Measurements from ENCODE around the gene UROC1. TPM values are rescaled to one million over a fixed set of nuclear protein-coding genes. Genes with fewer than 3 reads are reported as not detected.

The UROC1 gene
- total and polyA plus RNA-seq, 9 of the 15 experiments (the other 6 are each of a cell fraction or from before 2014, with no cell fraction given), result not detected

DNA sequence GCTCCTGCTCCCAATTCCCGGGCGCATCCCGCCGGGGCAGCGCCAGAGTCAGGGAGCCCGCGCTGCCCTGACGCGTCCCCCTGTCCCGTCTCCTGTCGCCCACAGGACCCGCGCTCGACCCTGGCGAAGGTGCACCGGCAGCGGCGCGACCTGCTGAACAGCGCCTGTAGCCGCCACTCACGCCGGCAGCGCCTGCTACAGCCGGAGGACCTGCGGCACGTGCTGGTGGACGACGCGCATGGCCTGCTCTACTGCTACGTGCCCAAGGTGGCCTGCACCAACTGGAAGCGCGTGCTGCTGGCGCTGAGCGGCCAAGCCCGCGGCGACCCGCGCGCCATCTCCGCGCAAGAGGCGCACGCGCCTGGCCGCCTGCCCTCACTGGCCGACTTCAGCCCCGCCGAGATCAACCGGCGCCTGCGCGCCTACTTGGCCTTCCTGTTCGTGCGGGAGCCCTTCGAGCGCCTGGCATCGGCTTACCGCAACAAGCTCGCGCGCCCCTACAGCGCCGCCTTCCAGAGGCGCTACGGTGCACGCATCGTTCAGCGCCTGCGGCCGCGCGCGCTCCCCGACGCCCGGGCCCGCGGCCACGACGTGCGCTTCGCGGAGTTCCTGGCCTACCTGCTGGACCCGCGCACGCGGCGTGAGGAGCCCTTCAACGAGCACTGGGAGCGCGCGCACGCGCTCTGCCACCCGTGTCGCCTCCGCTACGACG, 24.2 kb upstream of the UROC1 start:
- no TSS peak for BruUV-seq (replicated peaks)
- ChIA-PET CTCF (ENCODE audit: low intra/inter-chr PET ratio) (no interaction called here), POLR2A (no interaction called here)
- Histone ChIP-seq H3K79me2 (ENCODE audit: control insufficient read depth, insufficient read depth, low read length) (no peaks in the 10 kb centered on the region), H3K36me3 (ENCODE audit: control insufficient read depth, insufficient read depth, low read length) (no peaks in the 10 kb centered on the region), H3K9me1 (ENCODE audit: control insufficient read depth, insufficient read depth, low read length) (no peaks in the 10 kb centered on the region), H3K4me1 (replicated peaks in 1 of 2; ENCODE audit: control insufficient read depth in 2 of 2, insufficient read depth in 2 of 2, low read length in 2 of 2) (peaks cover 14 to 23% of the 10 kb centered on the region in 2 experiments), H3K27me3 (ENCODE audit: control insufficient read depth in 2 of 2, insufficient read depth in 2 of 2, low read length in 2 of 2) (peaks cover 0 to 9% of the 10 kb centered on the region in 2 experiments; a peak in 3 of 5 replicates), H3K9ac (ENCODE audit: insufficient read depth in 1 of 2, low read depth in 2 of 2, low read length in 2 of 2) (no peak overlapping the region), H2AFZ (ENCODE audit: low read depth, low read length) (no peak overlapping the region), H3K4me3 (no peak overlapping the region), H4K20me1 (replicated peaks; ENCODE audit: control insufficient read depth, insufficient read depth, low read length) (no peaks in the 10 kb centered on the region), H3K4me2 (ENCODE audit: insufficient read depth, low read length) (no peak overlapping the region), H3K27ac (ENCODE audit: extremely low read depth, low read depth, low read length) (no peak overlapping the region; the same call in 2 of the 3 replicates), H3K9me3 (replicated peaks; ENCODE audit: control insufficient read depth, insufficient read depth, low read depth, low read length) (peaks cover 2% of the 10 kb centered on the region)
- DNase-seq (ENCODE audit: extremely low read depth in 1 of 4, low spot score in 3 of 4) (no peak), ATAC-seq (no peak), FAIRE-seq (no peak)
- in situ Hi-C loops (cut with MboI) (no loop called here), intact Hi-C loops (cut with micrococcal nuclease) (loop anchor here (2.0 kb wide), 1 partner anchor 65 kb away; no protein-coding TSS in a partner anchor)
- WGBS (ENCODE audit: insufficient coverage, low coverage, missing lambda C conversion rate), result 100% methylated on average over 1 of the region's 101 CpGs
- TF ChIP-seq FOXA1 (IDR thresholded peaks at IDR 0.05; ENCODE audit: borderline replicate concordance), result no peak
- TF ChIP-seq, protein P1, sequence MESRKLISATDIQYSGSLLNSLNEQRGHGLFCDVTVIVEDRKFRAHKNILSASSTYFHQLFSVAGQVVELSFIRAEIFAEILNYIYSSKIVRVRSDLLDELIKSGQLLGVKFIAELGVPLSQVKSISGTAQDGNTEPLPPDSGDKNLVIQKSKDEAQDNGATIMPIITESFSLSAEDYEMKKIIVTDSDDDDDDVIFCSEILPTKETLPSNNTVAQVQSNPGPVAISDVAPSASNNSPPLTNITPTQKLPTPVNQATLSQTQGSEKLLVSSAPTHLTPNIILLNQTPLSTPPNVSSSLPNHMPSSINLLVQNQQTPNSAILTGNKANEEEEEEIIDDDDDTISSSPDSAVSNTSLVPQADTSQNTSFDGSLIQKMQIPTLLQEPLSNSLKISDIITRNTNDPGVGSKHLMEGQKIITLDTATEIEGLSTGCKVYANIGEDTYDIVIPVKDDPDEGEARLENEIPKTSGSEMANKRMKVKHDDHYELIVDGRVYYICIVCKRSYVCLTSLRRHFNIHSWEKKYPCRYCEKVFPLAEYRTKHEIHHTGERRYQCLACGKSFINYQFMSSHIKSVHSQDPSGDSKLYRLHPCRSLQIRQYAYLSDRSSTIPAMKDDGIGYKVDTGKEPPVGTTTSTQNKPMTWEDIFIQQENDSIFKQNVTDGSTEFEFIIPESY (CRISPR knock-in tag; IDR thresholded peaks at IDR 0.05), result peak; percentile 39; the same call in 1 of the 2 replicates
